Measurements from ENCODE around the gene SLC27A2. TPM values are rescaled to one million over a fixed set of nuclear protein-coding genes. Genes with fewer than 3 reads are reported as not detected.
A peak's percentile ranks its signal among the peaks of the same experiment; 100 is the strongest.

The SLC27A2 gene
- total and polyA plus RNA-seq, 4 donors, result 80.2 to 504 (median 216) TPM

DNA sequence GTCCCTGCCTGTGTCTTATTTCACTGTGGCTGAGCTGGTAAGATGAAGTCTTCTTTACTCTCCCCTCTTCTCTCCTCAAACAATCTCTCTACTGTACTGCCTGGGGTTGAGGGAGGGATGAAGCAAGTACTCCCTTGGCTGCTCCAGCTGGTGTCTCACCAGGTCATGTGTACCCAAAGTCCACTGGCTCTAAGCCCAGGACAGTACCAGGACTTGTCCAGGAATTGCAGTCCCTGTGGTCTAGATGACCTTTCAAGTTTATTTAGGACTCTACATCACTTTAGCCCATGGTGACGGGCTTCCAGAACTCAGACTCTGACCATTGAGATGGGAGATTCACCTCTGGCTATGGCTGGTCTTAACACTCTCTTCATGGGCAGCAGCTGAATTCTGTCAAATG, 17.5 kb upstream of the SLC27A2 start:
- Histone ChIP-seq H3K27me3 (ENCODE audit: control insufficient read depth in 4 of 4, insufficient read depth in 4 of 4, low read length in 3 of 4) (no peaks in the 10 kb centered on the region), H3K9ac (ENCODE audit: low read depth in 1 of 2, low read length in 2 of 2) (no peak overlapping the region), H3K9me3 (ENCODE audit: control insufficient read depth in 4 of 4, low read length in 3 of 4) (no peaks in the 10 kb centered on the region), H3K27ac (ENCODE audit: low read depth in 1 of 2, low read length in 2 of 2) (peak overlapping the region; percentile 49 to 87), H3K36me3 (ENCODE audit: control insufficient read depth in 4 of 4, insufficient read depth in 3 of 4, low read depth in 1 of 4, low read length in 3 of 4) (no peaks in the 10 kb centered on the region), H3K4me3 (ENCODE audit: low read depth in 1 of 3, low read length in 3 of 3) (no peak overlapping the region), H3K4me1 (ENCODE audit: control insufficient read depth in 4 of 4, insufficient read depth in 4 of 4, low read length in 3 of 4) (peaks cover 19 to 50% (median 39%) of the 10 kb centered on the region in 4 donors)
- DNase-seq (ENCODE audit: low spot score), result peak; percentile 53
- WGBS, result 36% methylated on average over 1 of the region's 1 CpG
- peak; percentile 99 for TF ChIP-seq RXRA (IDR thresholded peaks at IDR 0.05)
- TF ChIP-seq, protein P1, sequence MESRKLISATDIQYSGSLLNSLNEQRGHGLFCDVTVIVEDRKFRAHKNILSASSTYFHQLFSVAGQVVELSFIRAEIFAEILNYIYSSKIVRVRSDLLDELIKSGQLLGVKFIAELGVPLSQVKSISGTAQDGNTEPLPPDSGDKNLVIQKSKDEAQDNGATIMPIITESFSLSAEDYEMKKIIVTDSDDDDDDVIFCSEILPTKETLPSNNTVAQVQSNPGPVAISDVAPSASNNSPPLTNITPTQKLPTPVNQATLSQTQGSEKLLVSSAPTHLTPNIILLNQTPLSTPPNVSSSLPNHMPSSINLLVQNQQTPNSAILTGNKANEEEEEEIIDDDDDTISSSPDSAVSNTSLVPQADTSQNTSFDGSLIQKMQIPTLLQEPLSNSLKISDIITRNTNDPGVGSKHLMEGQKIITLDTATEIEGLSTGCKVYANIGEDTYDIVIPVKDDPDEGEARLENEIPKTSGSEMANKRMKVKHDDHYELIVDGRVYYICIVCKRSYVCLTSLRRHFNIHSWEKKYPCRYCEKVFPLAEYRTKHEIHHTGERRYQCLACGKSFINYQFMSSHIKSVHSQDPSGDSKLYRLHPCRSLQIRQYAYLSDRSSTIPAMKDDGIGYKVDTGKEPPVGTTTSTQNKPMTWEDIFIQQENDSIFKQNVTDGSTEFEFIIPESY (IDR thresholded peaks at IDR 0.05), result peak; percentile 63
- peak; percentile 97 for TF ChIP-seq SP1 (IDR thresholded peaks at IDR 0.05)
- TF ChIP-seq, protein P2, sequence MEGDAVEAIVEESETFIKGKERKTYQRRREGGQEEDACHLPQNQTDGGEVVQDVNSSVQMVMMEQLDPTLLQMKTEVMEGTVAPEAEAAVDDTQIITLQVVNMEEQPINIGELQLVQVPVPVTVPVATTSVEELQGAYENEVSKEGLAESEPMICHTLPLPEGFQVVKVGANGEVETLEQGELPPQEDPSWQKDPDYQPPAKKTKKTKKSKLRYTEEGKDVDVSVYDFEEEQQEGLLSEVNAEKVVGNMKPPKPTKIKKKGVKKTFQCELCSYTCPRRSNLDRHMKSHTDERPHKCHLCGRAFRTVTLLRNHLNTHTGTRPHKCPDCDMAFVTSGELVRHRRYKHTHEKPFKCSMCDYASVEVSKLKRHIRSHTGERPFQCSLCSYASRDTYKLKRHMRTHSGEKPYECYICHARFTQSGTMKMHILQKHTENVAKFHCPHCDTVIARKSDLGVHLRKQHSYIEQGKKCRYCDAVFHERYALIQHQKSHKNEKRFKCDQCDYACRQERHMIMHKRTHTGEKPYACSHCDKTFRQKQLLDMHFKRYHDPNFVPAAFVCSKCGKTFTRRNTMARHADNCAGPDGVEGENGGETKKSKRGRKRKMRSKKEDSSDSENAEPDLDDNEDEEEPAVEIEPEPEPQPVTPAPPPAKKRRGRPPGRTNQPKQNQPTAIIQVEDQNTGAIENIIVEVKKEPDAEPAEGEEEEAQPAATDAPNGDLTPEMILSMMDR (IDR thresholded peaks at IDR 0.05; ENCODE audit: low read depth, low read length, missing input control), result no peak
- TF ChIP-seq GABPA (IDR thresholded peaks at IDR 0.05 in 1 of 2, conservative IDR thresholded peaks at IDR 0.05 in 1 of 2), result no peak
- TF ChIP-seq, protein P3, sequence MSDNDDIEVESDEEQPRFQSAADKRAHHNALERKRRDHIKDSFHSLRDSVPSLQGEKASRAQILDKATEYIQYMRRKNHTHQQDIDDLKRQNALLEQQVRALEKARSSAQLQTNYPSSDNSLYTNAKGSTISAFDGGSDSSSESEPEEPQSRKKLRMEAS (IDR thresholded peaks at IDR 0.05), result peak; percentile 79
- no peak for TF ChIP-seq TAF1 (conservative IDR thresholded peaks at IDR 0.05)
- TF ChIP-seq EGR1 (IDR thresholded peaks at IDR 0.05; ENCODE audit: low read depth in 2 of 2), result no peak
- TF ChIP-seq HNF4A (conservative IDR thresholded peaks at IDR 0.05), result peak; percentile 97
- TF ChIP-seq YY1 (IDR thresholded peaks at IDR 0.05), result peak; percentile 85
- peak; percentile 90 for TF ChIP-seq HNF4G (IDR thresholded peaks at IDR 0.05)
- peak; percentile 92 for TF ChIP-seq FOXA1 (IDR thresholded peaks at IDR 0.05)
- TF ChIP-seq, protein P4, sequence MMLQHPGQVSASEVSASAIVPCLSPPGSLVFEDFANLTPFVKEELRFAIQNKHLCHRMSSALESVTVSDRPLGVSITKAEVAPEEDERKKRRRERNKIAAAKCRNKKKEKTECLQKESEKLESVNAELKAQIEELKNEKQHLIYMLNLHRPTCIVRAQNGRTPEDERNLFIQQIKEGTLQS (IDR thresholded peaks at IDR 0.05), result peak; percentile 84
- TF ChIP-seq NR2F2 (IDR thresholded peaks at IDR 0.05), result peak; percentile 83
- peak; percentile 85 to 86 for TF ChIP-seq JUND (IDR thresholded peaks at IDR 0.05)
- TF ChIP-seq FOXA2 (IDR thresholded peaks at IDR 0.05), result peak; percentile 94
- TF ChIP-seq, protein P5, sequence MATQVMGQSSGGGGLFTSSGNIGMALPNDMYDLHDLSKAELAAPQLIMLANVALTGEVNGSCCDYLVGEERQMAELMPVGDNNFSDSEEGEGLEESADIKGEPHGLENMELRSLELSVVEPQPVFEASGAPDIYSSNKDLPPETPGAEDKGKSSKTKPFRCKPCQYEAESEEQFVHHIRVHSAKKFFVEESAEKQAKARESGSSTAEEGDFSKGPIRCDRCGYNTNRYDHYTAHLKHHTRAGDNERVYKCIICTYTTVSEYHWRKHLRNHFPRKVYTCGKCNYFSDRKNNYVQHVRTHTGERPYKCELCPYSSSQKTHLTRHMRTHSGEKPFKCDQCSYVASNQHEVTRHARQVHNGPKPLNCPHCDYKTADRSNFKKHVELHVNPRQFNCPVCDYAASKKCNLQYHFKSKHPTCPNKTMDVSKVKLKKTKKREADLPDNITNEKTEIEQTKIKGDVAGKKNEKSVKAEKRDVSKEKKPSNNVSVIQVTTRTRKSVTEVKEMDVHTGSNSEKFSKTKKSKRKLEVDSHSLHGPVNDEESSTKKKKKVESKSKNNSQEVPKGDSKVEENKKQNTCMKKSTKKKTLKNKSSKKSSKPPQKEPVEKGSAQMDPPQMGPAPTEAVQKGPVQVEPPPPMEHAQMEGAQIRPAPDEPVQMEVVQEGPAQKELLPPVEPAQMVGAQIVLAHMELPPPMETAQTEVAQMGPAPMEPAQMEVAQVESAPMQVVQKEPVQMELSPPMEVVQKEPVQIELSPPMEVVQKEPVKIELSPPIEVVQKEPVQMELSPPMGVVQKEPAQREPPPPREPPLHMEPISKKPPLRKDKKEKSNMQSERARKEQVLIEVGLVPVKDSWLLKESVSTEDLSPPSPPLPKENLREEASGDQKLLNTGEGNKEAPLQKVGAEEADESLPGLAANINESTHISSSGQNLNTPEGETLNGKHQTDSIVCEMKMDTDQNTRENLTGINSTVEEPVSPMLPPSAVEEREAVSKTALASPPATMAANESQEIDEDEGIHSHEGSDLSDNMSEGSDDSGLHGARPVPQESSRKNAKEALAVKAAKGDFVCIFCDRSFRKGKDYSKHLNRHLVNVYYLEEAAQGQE (IDR thresholded peaks at IDR 0.05), result peak; percentile 82
- peak; percentile 60 to 67 for TF ChIP-seq RAD21 (IDR thresholded peaks at IDR 0.05)
